HG03064 (cell line): ENCODE results near the gene KLF6.

Experiments
- ATAC-seq: cut with Tn5 transposase; IDR thresholded peaks from one replicate; pipeline ENCODE4 v1.9.1; 2021; ENCODE audit warnings: low read depth; ENCODE audit not compliant: unreplicated experiment

The KLF6 gene

DNA sequence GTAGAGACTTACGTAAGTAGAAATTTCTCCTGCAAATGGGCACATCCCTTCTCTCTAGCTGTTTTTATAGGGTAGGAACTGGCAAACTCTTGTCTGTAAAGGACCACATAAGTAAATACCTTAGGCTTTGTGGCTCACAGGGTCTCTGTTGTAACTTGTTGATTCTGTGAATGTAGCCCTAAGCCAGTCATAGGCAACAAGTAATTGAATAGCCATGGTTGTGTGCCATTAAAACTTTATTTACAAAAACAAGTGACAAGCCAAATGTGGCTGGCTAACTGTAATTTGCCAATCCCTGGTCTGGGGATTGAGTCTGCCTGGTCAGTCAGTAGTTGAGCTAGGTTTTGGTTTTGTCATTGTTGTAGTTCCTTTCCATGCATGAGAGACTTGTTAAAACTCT lies 5.3 kb upstream of the KLF6 start:
- no peak for ATAC-seq

- ATAC-seq, result no peak
These were observed 4.6 kb upstream of the KLF6 start for GRCh38 chr10:3789621-3790020.

- ATAC-seq, result no peak
These were observed 2.8 kb upstream of the KLF6 start for GRCh38 chr10:3787816-3788215.

- ATAC-seq, result no peak
These were observed 2.0 kb upstream of the KLF6 start for GRCh38 chr10:3787016-3787400.

- ATAC-seq, result no peak
These were observed 1.4 kb upstream of the KLF6 start for GRCh38 chr10:3786295-3787015.

DNA sequence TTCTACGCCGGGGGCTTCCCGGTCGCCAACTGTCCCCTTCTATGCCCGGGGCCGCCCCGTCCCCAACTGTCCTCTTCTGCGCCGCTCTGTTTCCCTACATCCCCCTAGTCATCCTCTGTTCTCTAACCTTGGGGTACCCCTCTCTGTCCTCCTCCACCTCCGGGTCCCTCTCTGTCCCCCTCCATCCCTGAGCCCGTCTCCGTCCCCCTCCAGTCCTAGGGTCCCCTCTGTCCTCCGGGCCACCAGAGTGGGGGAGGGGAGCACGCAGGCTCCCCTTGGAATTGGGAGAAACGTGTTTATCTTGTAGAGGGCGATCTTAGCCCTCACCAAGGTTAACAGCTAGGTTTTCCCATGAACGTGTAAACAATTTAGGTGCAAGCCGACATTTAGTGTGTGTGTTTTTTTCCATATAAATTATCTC lies 852 bp upstream of the KLF6 start:
- ATAC-seq, result peak; percentile 4

- ATAC-seq, result peak; percentile 71
These were observed 342 bp upstream of the KLF6 start for GRCh38 chr10:3785251-3785850.

DNA sequence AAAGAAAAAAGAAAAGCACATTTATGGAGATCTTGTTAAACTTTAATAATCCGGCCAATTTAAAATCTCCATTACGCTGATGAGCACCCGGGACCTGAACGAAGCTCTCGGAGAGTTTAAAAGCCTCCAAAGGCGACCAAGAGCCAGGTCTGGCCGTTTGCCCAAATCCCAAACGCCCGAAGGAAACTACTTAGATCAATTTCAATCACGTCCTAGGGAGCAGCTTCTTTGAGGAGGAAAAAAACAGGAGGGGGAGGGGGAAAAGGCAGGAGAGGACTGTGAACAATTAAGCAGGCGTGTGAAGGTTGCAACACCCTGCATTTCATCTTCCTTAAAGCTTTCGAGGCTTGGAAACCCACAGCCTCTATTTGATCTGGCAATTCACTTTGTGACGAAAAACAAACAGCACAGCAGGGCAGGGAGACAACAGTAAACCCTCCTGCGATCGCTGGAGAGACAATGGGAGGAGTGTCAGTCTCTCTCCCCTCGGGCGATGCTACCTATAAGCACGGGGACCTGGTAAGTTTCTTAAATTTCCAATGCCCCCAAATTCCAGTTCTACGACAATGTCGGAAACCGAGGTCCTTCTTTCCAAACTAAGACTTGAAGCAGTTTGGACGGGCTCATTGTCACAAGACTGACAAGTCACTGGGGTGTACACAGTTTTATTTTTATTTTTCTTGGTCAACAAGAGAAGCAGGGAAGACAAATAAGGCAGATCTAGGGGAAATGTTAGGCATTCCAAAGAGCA lies 1.2 kb downstream of the KLF6 start:
- no peak for ATAC-seq

DNA sequence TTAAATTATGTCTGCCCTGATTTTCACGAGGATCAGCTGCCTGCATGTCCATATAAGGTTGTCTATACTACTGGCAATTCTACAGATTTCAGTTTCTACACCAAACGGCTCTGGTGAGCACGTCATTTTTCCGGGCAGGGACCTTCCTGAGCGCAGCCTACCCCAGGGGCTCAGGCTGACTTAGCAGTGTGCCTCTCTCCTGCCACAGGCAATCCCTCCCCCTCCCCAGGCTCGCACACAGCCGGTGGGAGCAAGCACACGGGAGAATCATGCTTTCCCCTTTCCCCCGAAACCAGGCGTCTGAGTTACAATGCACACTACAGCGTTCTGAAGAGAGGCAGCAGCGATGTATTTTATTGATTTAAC lies 1.7 kb downstream of the KLF6 start:
- ATAC-seq, result peak; percentile 31

- ATAC-seq, result no peak
These were observed 2.3 kb downstream of the KLF6 start for GRCh38 chr10:3782451-3783315.

DNA sequence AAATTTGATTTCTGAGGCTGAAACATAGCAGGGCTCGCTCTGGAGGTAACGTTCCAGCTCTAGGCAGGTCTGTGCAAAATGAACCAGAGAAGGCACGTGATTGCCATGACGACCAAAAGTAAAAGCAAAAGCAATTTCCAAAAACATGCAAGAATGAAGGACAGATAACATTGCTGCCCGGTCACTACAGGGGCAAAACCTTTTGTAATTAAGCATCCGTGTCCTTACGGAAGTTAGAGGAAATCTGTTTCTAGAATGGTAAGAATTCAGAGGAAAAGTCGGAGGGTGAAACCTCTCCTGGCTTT lies 2.9 kb downstream of the KLF6 start:
- ATAC-seq, result no peak

DNA sequence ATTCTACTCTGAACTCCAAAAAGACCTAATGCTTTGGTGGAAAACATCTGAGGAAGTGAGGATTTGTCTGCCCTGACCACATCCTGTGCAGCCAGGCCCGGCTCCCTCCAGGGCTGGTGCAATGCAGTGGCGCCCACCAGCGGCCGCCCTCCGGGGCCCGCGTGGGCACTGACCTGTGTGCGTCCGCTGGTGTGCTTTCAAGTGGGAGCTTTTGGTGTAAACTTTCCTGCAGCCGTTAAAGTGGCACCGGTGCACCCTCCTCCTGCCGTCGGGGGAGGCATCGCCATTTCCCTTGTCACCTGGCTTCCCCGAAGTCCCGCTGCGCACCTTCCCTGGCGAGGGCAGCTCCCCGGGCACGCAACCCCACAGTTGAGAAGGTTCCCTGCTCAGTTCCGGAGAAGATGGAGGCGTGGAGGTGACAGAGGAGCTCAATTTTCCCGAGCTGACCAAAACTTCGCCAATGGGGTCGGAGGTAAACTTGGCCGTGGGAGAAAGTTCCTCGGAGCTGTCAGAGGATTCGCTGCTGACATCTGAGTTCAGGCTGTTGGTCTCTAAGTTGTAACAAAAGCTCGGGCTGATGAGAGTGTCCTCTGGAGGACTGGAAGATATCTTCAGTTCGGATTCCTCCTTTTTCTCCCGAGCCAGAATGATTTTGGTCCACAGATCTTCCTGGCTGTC lies 3.4 kb downstream of the KLF6 start:
- no peak for ATAC-seq

DNA sequence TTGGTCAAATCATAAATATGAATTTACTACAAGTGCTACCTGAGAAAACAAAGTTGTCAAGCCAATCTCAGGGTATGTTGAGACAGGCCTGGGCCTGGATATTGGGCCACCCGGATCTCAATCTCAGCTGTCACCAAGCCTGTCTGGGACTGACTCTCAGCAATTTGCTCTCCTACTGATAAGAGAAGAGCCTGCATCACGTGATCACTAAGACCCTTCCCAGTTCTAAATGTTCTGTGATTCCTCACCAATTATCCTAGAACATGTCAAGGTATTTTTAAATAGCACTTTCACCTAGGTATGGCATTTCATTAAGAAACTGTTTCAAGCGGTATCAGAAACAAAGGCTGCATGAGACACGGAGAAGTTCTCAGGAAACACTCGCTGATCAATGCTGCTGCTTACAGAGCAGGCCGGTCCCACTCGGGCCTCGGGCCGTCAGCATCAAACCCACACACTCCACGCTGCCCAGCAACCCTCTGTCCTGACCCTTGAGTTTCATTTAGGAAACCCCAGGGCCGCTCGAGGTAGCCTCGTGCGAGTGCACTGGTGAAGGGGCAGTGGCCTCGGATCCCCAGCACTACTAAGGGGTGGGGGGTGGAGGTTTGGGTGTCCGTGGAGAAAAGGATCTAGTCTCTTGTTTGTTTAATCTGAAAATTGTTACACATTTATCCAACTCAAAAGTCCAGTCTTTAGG lies 4.1 kb downstream of the KLF6 start:
- no peak for ATAC-seq

DNA sequence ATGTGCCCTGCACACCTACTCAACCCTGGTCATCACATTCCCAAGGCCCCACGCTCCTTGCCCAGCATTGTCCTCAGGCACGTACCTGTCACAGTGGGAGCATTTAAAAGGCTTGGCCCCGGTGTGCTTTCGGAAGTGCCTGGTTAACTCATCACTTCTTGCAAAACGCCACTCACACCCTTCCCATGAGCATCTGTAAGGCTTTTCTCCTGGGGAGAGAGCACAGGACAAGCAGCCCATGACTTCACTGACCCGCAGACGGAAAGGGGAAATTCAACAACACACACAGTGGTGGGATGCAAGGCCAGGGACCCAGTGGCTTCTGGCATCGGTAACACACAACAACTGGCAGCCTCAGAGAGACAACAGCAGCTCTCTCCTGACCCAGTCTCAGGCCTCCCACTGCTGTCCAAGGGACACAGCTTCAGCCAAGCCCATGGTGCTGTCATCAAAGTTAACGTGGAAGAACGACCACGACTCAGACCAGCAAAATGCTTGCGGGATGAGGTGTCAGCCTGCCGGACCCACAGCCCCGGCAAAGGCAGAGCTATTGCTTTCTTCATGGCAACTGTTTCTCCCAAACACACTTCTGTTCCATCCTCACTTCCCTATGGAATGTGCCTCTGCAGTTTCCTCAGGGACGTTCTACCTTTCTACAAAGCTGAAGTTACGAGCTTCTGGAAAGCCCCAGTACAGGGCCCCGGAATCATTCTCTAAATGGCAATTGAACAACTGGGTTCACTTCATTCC lies 4.8 kb downstream of the KLF6 start:
- no peak for ATAC-seq

DNA sequence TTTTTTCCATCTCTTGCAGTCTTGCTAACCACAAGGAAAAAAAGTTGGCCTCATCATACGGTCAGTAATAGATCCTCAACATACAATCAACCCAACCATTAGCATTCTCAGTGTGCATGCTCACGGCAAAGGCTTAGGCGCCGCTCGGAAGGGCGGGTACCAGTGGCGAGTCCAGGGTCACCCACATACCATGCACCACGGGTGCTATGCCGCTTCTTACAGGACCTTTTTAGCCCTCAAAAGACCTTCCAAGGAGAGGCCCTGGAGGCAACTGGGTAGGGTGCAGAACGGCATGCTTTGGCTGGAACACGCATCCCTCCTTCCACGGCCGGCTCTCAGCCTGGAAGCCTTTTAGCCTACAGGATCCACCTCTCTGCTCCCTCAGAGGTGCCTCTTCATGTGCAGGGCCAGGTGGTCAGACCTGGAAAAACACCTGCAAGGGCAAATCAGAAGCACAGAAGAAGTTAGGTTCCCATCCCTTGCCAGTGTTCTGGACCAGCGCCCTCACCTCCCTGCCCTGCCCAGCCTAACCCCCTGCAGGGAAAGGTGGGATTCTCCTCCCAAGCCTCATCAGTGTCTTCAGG lies 5.8 kb downstream of the KLF6 start:
- ATAC-seq, result no peak

DNA sequence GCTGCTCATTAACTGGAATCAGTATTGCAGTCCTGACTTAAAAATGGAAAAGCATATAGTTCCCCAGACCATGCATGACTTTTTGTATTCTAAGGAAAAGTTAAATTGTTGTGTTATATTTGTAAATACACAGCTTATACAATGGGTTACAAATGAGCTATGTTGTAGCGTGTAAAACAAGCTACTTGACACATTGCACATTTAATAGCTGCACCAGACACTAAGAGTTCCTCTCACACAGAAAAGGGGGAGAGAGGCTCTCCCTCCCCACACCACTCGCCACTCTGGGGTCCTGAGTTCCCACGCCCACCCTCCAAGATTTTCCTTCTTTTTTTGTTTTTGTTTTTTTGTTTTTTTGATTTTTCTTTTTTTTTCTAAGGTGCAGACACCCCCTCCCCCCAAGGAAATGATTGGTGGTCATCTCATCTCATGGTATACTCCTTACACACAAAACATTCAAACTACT lies 6.3 kb downstream of the KLF6 start:
- ATAC-seq, result no peak

DNA sequence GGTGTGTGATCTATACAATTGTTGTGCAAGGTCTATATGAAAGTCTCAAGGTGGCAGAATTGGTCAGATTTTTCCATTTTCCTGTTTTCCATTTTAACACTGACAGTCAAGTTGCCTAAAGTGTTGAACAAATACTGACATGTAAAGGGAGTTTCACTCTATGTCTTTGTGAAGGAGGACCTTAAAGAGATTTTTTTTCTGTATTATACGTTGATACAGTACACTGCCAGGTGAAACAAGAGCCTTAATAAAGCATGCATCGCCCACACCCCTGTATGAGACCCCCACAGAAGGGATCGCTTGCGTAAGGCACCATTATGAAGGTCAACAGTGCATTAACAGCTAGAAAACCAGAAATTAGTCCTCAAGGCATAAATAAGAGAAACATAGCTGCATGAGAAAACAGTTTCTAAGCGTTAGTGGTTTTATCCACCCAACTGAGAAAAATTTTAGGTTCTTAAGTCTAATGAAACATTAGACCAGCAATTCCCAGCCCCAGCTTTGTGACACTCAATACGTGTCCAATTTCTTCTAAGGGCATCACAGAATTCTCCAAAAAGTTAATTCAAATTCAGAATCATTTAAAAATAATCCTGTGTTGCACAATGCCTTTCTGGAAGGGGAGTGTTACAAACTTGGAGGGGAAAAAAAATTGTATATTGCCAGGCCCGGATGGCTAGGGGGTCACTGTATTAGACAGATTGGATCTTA lies 6.9 kb downstream of the KLF6 start:
- ATAC-seq, result no peak
